ENCODE results near the gene SLC34A3. TPM values are rescaled to one million over a fixed set of nuclear protein-coding genes. Genes with fewer than 3 reads are reported as not detected.

The SLC34A3 gene
- total and polyA plus RNA-seq, 2 donors (not counting 3 experiments of a cell fraction or from before 2014, with no cell fraction given) = not detected

- Histone ChIP-seq H3K4me1 (ENCODE audit: control insufficient read depth, extremely low read depth, insufficient read depth, low read length) (no peaks in the 10 kb centered on the region), H3K27me3 (ENCODE audit: control insufficient read depth in 2 of 2, insufficient read depth in 2 of 2, low read length in 2 of 2) (no peaks in the 10 kb centered on the region), H3K9ac (replicated peaks; ENCODE audit: extremely low read depth, insufficient read depth, low read length) (no peak overlapping the region), H3K4me3 (replicated peaks in 1 of 3; ENCODE audit: insufficient read depth in 1 of 3, low read depth in 1 of 3, low read length in 3 of 3) (no peak overlapping the region), H2AFZ (ENCODE audit: low read depth, low read length) (no peak overlapping the region), H3K36me3 (ENCODE audit: control insufficient read depth in 2 of 2, extremely low read depth in 1 of 2, insufficient read depth in 2 of 2, low read length in 2 of 2) (no peaks in the 10 kb centered on the region), H3K4me2 (ENCODE audit: insufficient read depth, low read length) (no peak overlapping the region), H3K9me3 (replicated peaks; ENCODE audit: control insufficient read depth, insufficient read depth, low read length) (no peaks in the 10 kb centered on the region), H3K27ac (ENCODE audit: insufficient read depth, low read depth, low read length) (no peak overlapping the region), H3K79me2 (ENCODE audit: control insufficient read depth, insufficient read depth, low read length) (no peaks in the 10 kb centered on the region), H3K9me1 (replicated peaks; ENCODE audit: control insufficient read depth, extremely low read depth, insufficient read depth, low read length) (no peaks in the 10 kb centered on the region), H4K20me1 (replicated peaks; ENCODE audit: control insufficient read depth, extremely low read depth, insufficient read depth, low read length) (no peaks in the 10 kb centered on the region)
- ChIA-PET CTCF (no interaction called here), POLR2A (interaction anchor here (2.6 kb wide), 1 partner anchor 11 kb away, joined by 6 read pairs; the partner anchor contains the start of gene TUBB4B)
- intact Hi-C loops (cut with micrococcal nuclease) (no loop called here), dilution Hi-C loops (cut with MboI; ENCODE audit: extremely low pct_ligation_motif_present, low sequenced_read_pairs) (no loop called here)
- FAIRE-seq = no peak
- TF ChIP-seq JUN (IDR thresholded peaks at IDR 0.05; ENCODE audit: borderline replicate concordance, insufficient read depth, insufficient read length, low read depth) = no peak
- TF ChIP-seq CTCF (IDR thresholded peaks at IDR 0.05; ENCODE audit: extremely low read depth in 1 of 2, insufficient read depth in 1 of 2, low read depth in 1 of 2, low read length in 2 of 2) = no peak
- TF ChIP-seq MAX (IDR thresholded peaks at IDR 0.05; ENCODE audit: insufficient read depth, insufficient read length) = no peak
- DNase-seq (ENCODE audit: low read depth, low spot score) = no peak
- BruUV-seq (replicated peaks) = no TSS peak
These were observed 597 bp upstream of the SLC34A3 start for GRCh38 chr9:137229903-137230704.
